GM23248 (cell line): ENCODE results near the gene C18orf63.

Experiments used
- EZH2 ChIP-seq: fragments of 200-600 bp; sonication (generic); IDR thresholded peaks from 2 replicates; pipeline ENCODE4 v1.6.1; 2018; ENCODE audit warnings: antibody characterized with exemption, mild to moderate bottlenecking; ENCODE audit not compliant: insufficient read depth, poor library complexity, severe bottlenecking
- EZH2phosphoT487 ChIP-seq: fragments of 200-600 bp; sonication (generic); IDR thresholded peaks from 2 replicates; pipeline ENCODE4 v1.6.1; 2018; ENCODE audit warnings: antibody characterized with exemption, moderate library complexity, mild to moderate bottlenecking, low read depth; ENCODE audit not compliant: insufficient read depth

- TF ChIP-seq EZH2 = no peak
- TF ChIP-seq EZH2phosphoT487 = no peak
Measured at GRCh38 chr18:74282755-74283554, 32.7 kb upstream of the C18orf63 start.
